ENCODE results near the gene FNDC3B.
"Not testable (repeated sequence)": the region's sequence is repeated elsewhere in the genome, so short reads cannot be mapped to it uniquely, and the experiment has no call there.

The FNDC3B gene

GRCh38 chr3:172039436-172040077 lies at the start of gene FNDC3B:
Gene FNDC3B, plus strand, starts transcription at chr3:172039578. Its CDS starts 72,902 bp downstream, at chr3:172112480.
- DNase-seq, result peak; percentile 90

GRCh38 chr3:171990239-171990638 lies 49.1 kb upstream of the FNDC3B start:
- not testable (repeated sequence) for DNase-seq

GRCh38 chr3:171991166-171991565 lies 48.2 kb upstream of the FNDC3B start:
- DNase-seq, result no peak

GRCh38 chr3:171994646-171995428 lies 44.5 kb upstream of the FNDC3B start:
- DNase-seq, result no peak

- no peak for DNase-seq
Observed at GRCh38 chr3:171995486-171995885, 43.9 kb upstream of the FNDC3B start.

GRCh38 chr3:171996178-171996817 lies 43.1 kb upstream of the FNDC3B start:
- DNase-seq, result no peak

- not testable (repeated sequence) for DNase-seq
Observed at GRCh38 chr3:171998731-171999130, 40.6 kb upstream of the FNDC3B start.

GRCh38 chr3:172001616-172002015 lies 37.8 kb upstream of the FNDC3B start:
- DNase-seq, result not testable (repeated sequence)

GRCh38 chr3:172002512-172003078 lies 36.8 kb upstream of the FNDC3B start:
- DNase-seq, result no peak

GRCh38 chr3:172003146-172003545 lies 36.2 kb upstream of the FNDC3B start:
- no peak for DNase-seq

GRCh38 chr3:172007065-172007370 lies 32.4 kb upstream of the FNDC3B start:
- DNase-seq, result no peak

GRCh38 chr3:172009803-172010202 lies 29.6 kb upstream of the FNDC3B start:
- DNase-seq, result no peak

- no peak for DNase-seq
Observed at GRCh38 chr3:172012775-172013174, 26.6 kb upstream of the FNDC3B start.

- DNase-seq, result no peak
Observed at GRCh38 chr3:172014145-172014544, 25.2 kb upstream of the FNDC3B start.

GRCh38 chr3:172018364-172018763 lies 21.0 kb upstream of the FNDC3B start:
- no peak for DNase-seq

- DNase-seq, result no peak
Observed at GRCh38 chr3:172020763-172021162, 18.6 kb upstream of the FNDC3B start.

GRCh38 chr3:172021164-172021563 lies 18.2 kb upstream of the FNDC3B start:
- no peak for DNase-seq

GRCh38 chr3:172021859-172022258 lies 17.5 kb upstream of the FNDC3B start:
- no peak for DNase-seq

GRCh38 chr3:172023915-172024314 lies 15.5 kb upstream of the FNDC3B start:
- no peak for DNase-seq

GRCh38 chr3:172024679-172025078 lies 14.7 kb upstream of the FNDC3B start:
- DNase-seq, result no peak

GRCh38 chr3:172029425-172030098 lies 9.8 kb upstream of the FNDC3B start:
- no peak for DNase-seq

GRCh38 chr3:172030181-172030580 lies 9.2 kb upstream of the FNDC3B start:
- DNase-seq, result no peak

GRCh38 chr3:172031996-172032395 lies 7.4 kb upstream of the FNDC3B start:
- DNase-seq, result no peak

All from NCI-H1092 (cell line).